ENCODE data around the gene ATF6B.

ATF6B gene

GRCh38 chr6:32129297-32130088 is 1.4 kb upstream of the ATF6B start:
- DNase-seq (ENCODE audit: low spot score in 2 of 2) = no peak
- peaks cover 28% of the 10 kb centered on the region for H3K4me1 Mint-ChIP-seq
- H3K27ac Mint-ChIP-seq = peak overlapping the region; percentile 89

GRCh38 chr6:32128751-32129296 is 778 bp upstream of the ATF6B start:
- ATAC-seq (ENCODE audit: low read depth) = no peak
- Mint-ChIP-seq H3K4me3 (peak overlapping the region; percentile 99), H3K27ac (peak overlapping the region; percentile 97), H3K36me3 (peaks cover 18% of the 10 kb centered on the region), H3K4me1 (peaks cover 32% of the 10 kb centered on the region), H3K9me3 (no peaks in the 10 kb centered on the region), H3K27me3 (no peaks in the 10 kb centered on the region)
- DNase-seq (ENCODE audit: low spot score in 2 of 2) = no peak

More at GRCh38 chr6:32129297-32130088, 1.4 kb upstream of the ATF6B start:
- Mint-ChIP-seq H3K27me3 (no peaks in the 10 kb centered on the region), H3K9me3 (no peaks in the 10 kb centered on the region), H3K36me3 (peaks cover 13% of the 10 kb centered on the region), H3K4me3 (peak overlapping the region; percentile 88)
- ATAC-seq (ENCODE audit: low read depth) = no peak

GRCh38 chr6:32127409-32127716 is 683 bp downstream of the ATF6B start:
- H3K27me3 Mint-ChIP-seq = no peaks in the 10 kb centered on the region
- ATAC-seq (ENCODE audit: low read depth) = no peak
- peak overlapping the region; percentile 99 for H3K4me3 Mint-ChIP-seq
- H3K27ac Mint-ChIP-seq = peak overlapping the region; percentile 97
- peaks cover 18% of the 10 kb centered on the region for H3K36me3 Mint-ChIP-seq
- peaks cover 32% of the 10 kb centered on the region for H3K4me1 Mint-ChIP-seq
- no peaks in the 10 kb centered on the region for H3K9me3 Mint-ChIP-seq
- no peak for DNase-seq (ENCODE audit: low spot score in 2 of 2)

GRCh38 chr6:32126880-32127279 is 1.2 kb downstream of the ATF6B start:
- ATAC-seq (ENCODE audit: low read depth) = no peak
- Mint-ChIP-seq H3K4me1 (peaks cover 32% of the 10 kb centered on the region), H3K4me3 (peak overlapping the region; percentile 99), H3K27ac (peak overlapping the region; percentile 97), H3K36me3 (peaks cover 21% of the 10 kb centered on the region), H3K27me3 (no peaks in the 10 kb centered on the region), H3K9me3 (no peaks in the 10 kb centered on the region)
- no peak for DNase-seq (ENCODE audit: low spot score in 2 of 2)

DNA sequence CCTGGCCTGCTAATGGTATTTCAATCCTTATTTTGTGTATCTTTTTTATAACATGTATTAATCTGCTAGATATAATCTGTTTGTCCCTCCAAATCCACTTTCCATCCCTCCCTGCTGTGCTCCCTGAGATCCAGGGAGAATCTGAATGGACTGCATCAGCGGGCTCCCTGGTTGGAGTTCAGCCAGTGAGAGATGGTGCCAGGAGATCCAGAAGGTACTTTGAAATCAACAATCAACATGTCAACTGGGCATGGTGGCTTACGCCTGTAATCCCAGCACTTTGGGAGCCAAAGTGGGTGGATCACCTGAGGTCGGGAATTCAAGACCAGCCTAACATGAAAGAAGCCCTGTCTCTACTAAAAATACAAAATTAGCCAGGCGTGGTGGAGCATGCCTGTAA is 4.4 kb downstream of the ATF6B start:
- DNase-seq (ENCODE audit: low spot score in 2 of 2) (no peak), ATAC-seq (ENCODE audit: low read depth) (no peak)
- H3K9me3 Mint-ChIP-seq = no peaks in the 10 kb centered on the region
- peaks cover 42% of the 10 kb centered on the region for H3K36me3 Mint-ChIP-seq
- no peaks in the 10 kb centered on the region for H3K27me3 Mint-ChIP-seq
- peaks cover 31% of the 10 kb centered on the region for H3K4me1 Mint-ChIP-seq
- H3K27ac Mint-ChIP-seq = no peak overlapping the region
- H3K4me3 Mint-ChIP-seq = no peak overlapping the region

GRCh38 chr6:32120573-32121059 is 7.4 kb downstream of the ATF6B start:
- H3K27me3 Mint-ChIP-seq = no peaks in the 10 kb centered on the region
- H3K4me3 Mint-ChIP-seq = no peak overlapping the region
- ATAC-seq (ENCODE audit: low read depth) = no peak
- H3K9me3 Mint-ChIP-seq = no peaks in the 10 kb centered on the region
- H3K36me3 Mint-ChIP-seq = peaks cover 41% of the 10 kb centered on the region
- H3K4me1 Mint-ChIP-seq = peaks cover 18% of the 10 kb centered on the region
- H3K27ac Mint-ChIP-seq = peak overlapping the region; percentile 55
- no peak for DNase-seq (ENCODE audit: low spot score in 2 of 2)

DNA sequence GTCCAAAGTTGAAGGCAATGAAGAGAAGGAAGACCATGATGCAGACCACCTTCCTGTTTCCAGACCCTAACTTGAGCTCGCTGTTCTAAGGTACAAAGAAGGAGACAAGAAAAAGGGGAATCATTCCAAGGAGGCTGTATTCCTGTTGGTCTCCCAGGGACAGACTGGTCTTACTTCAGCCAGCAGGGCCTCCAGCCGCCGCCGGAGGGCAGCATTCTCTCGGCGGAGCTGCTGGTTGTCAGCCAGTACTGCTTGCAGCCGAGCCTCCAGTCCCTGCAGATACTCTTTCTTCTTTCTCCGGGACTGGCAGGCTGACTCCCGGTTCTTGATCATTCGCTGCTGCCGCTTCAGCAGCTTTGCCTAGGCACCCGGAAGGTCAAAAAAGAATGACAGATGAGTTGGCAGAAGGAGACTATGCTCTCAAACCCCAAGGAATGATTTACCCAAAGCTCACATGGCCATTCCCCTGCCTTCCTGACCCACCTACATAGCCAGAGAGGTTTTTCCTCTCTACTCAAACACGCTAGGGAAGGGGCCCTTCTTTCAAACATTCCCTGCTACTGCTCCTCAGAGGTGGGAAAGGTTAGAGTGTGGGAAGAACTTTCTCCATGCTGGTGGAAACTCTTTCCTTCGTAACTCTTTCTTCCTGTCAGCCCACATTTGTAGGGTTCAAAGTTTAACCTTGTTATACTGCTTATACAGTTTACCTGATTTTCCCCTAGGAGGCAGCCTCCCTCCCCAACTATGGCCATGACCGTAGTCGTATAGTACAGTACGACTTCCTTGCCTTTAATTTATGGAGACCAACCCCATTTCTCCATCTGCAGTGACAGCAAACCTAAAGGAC is 9.0 kb downstream of the ATF6B start:
- Mint-ChIP-seq H3K36me3 (peaks cover 40% of the 10 kb centered on the region), H3K9me3 (no peaks in the 10 kb centered on the region), H3K27ac (peak overlapping the region; percentile 36), H3K4me1 (peaks cover 15% of the 10 kb centered on the region), H3K27me3 (no peaks in the 10 kb centered on the region), H3K4me3 (no peak overlapping the region)
- peak; percentile 96 for ATAC-seq (ENCODE audit: low read depth)
- DNase-seq (ENCODE audit: low spot score in 2 of 2) = peak; percentile 58 to 64

GRCh38 chr6:32117461-32117860 is 10.6 kb downstream of the ATF6B start:
- peaks cover 42% of the 10 kb centered on the region for H3K36me3 Mint-ChIP-seq

GRCh38 chr6:32116674-32117073 is 11.4 kb downstream of the ATF6B start:
- no peaks in the 10 kb centered on the region for H3K27me3 Mint-ChIP-seq
- H3K36me3 Mint-ChIP-seq = peaks cover 37% of the 10 kb centered on the region
- H3K4me3 Mint-ChIP-seq = no peak overlapping the region
- peaks cover 20% of the 10 kb centered on the region for H3K4me1 Mint-ChIP-seq
- H3K27ac Mint-ChIP-seq = no peak overlapping the region
- no peak for DNase-seq (ENCODE audit: low spot score in 2 of 2)
- no peak for ATAC-seq (ENCODE audit: low read depth)
- no peaks in the 10 kb centered on the region for H3K9me3 Mint-ChIP-seq

More at GRCh38 chr6:32117461-32117860, 10.6 kb downstream of the ATF6B start:
- Mint-ChIP-seq H3K4me3 (no peak overlapping the region), H3K4me1 (peaks cover 20% of the 10 kb centered on the region), H3K9me3 (no peaks in the 10 kb centered on the region), H3K27ac (no peak overlapping the region), H3K27me3 (no peaks in the 10 kb centered on the region)
- ATAC-seq (ENCODE audit: low read depth) = no peak
- no peak for DNase-seq (ENCODE audit: low spot score in 2 of 2)

DNA sequence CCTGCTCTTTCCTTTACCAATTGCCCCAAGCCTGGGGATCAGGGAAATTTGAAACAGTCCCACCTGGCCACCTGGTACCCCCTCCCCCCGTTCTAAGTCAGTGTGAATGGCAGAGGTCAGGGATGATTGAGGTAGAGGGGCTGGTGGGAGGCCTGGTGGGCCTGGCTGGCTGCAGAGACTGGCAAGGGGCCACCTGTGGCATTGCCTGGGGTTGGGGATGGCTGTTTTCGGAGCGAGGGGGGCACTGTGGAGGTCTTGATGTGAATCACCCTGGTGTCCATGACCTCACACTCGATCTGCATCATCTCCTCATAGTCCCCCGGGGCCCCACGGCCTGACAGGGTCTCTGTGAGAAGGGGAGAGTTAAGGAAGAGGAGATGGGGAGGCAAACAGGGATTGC is 12.4 kb downstream of the ATF6B start:
- Mint-ChIP-seq H3K9me3 (no peaks in the 10 kb centered on the region), H3K4me3 (no peak overlapping the region), H3K27me3 (no peaks in the 10 kb centered on the region), H3K36me3 (peaks cover 30% of the 10 kb centered on the region), H3K4me1 (peaks cover 20% of the 10 kb centered on the region), H3K27ac (peak overlapping the region; percentile 26)
- DNase-seq (ENCODE audit: low spot score in 2 of 2) (no peak), ATAC-seq (ENCODE audit: low read depth) (no peak)

DNA sequence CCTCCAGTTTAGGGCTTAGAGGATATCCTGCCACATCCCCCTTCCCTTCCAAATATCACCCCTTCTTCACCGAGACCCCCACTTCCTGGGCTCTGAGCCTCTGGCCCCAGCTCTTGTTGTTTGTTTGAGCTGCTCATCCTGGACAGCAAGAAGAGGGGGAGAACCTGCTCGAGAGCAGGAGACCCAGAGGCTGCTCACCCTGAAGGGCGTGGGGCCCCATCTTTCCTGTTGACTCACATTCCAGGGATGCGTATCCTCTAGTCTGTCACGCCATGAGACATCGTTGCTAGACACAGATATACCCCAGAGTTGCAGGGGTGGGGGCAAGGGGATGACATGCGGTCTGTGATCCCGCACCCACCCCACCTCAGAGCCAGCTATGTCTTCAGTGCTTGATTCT is 13.2 kb downstream of the ATF6B start:
- H3K4me3 Mint-ChIP-seq = no peak overlapping the region
- peaks cover 23% of the 10 kb centered on the region for H3K4me1 Mint-ChIP-seq
- H3K27ac Mint-ChIP-seq = no peak overlapping the region
- no peak for DNase-seq (ENCODE audit: low spot score in 2 of 2)
- H3K27me3 Mint-ChIP-seq = no peaks in the 10 kb centered on the region
- no peaks in the 10 kb centered on the region for H3K9me3 Mint-ChIP-seq
- ATAC-seq (ENCODE audit: low read depth) = no peak
- peaks cover 26% of the 10 kb centered on the region for H3K36me3 Mint-ChIP-seq

DNA sequence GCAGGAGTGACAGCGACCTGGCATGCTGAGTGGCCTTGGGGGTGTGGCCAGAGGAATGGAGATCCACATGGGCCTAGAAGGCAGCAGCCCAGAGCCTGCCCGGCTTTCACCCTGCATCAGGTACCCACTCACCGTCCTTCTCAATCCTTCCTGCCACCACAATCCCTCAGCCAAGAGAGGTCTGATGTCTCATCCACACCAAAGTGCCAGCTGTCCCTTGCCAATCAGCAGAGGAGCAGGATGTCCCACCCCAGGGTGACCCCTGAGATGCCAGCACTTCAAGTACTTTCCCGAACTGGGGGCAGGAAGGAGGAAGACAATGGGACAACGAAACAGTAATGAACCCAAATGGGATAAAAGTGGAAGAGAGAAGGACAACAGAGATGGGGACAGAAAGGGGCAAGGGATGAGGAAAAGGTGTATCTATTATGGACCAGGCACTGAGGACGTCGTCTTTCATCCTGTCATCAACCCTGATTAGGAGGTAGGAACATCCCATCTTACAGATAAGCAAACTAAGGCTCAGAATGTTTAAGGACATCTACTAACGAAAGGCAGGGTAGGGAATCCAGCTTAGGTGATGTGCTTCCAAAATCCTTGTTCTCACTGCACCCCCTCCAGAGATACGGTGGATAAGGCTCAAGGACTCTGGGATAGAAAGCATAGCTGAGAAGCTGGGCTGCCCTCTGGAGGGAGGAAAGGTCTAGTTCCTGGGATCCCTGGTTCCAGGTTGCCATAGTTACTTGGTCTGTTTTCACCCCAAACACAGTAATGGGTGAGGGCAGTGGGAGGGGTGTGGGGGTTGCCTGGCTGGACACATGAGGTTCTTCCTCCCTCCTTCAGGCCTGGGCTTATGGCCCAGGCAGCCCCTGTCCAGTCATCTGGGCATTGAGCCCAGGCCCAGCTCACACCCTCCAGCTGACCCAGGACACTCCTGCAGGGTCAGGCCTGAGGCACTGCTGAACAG is 14.4 kb downstream of the ATF6B start:
- Mint-ChIP-seq H3K27me3 (peaks cover 2% of the 10 kb centered on the region), H3K27ac (peak overlapping the region; percentile 67), H3K9me3 (no peaks in the 10 kb centered on the region), H3K4me3 (no peak overlapping the region), H3K36me3 (peaks cover 18% of the 10 kb centered on the region), H3K4me1 (peaks cover 24% of the 10 kb centered on the region)
- ATAC-seq (ENCODE audit: low read depth) (no peak), DNase-seq (ENCODE audit: low spot score in 2 of 2) (no peak)

GRCh38 chr6:32112431-32112980 is 15.5 kb downstream of the ATF6B start:
- Mint-ChIP-seq H3K27ac (peak overlapping the region; percentile 51), H3K27me3 (peaks cover 2% of the 10 kb centered on the region), H3K36me3 (peaks cover 15% of the 10 kb centered on the region), H3K4me1 (peaks cover 30% of the 10 kb centered on the region), H3K9me3 (no peaks in the 10 kb centered on the region), H3K4me3 (no peak overlapping the region)
- DNase-seq (ENCODE audit: low spot score in 2 of 2) (no peak), ATAC-seq (ENCODE audit: low read depth) (no peak)
